DND-41 (cell line): ENCODE data around the gene CACNA1H.
"Not testable (repeated sequence)": the region's sequence is repeated elsewhere in the genome, so short reads cannot be mapped to it uniquely, and the experiment has no call there.

ENCODE experiments used
- ATAC-seq: fragments of 200-7000 bp; cut with Tn5 transposase; 3 replicates; pipeline ENCODE4 v1.9.1; 2021; ENCODE audit warnings: low read depth; ENCODE audit not compliant: insufficient read depth
- DNase-seq: peaks from one replicate; pipeline ENCODE4 v3.0.0-alpha.2; 2020
- H2AFZ ChIP-seq: 2 replicates; pipeline ENCODE4 v1.6.0; 2012; ENCODE audit warnings: low read depth, low read length
- H3K27ac ChIP-seq: 2 replicates; pipeline ENCODE4 v1.5.1; 2012; ENCODE audit warnings: low read length, inconsistent platforms
- H3K27me3 ChIP-seq: fragments of 200-600 bp; sonication (generic); 2 replicates; pipeline ENCODE4 v1.6.0; 2012; ENCODE audit warnings: low read length, mild to moderate bottlenecking, inconsistent platforms; ENCODE audit not compliant: insufficient read depth, poor library complexity
- H3K36me3 ChIP-seq: 2 replicates; pipeline ENCODE4 v1.5.1; 2012; ENCODE audit warnings: low read length, inconsistent platforms; ENCODE audit not compliant: insufficient read depth
- H3K4me1 ChIP-seq: 2 replicates; pipeline ENCODE4 v1.5.1; 2012; ENCODE audit warnings: mild to moderate bottlenecking, low read length; ENCODE audit not compliant: insufficient read depth
- H3K4me2 ChIP-seq: 2 replicates; pipeline ENCODE4 v1.6.0; 2012; ENCODE audit warnings: mild to moderate bottlenecking, moderate library complexity, low read length, inconsistent platforms; ENCODE audit not compliant: insufficient read depth
- H3K4me3 ChIP-seq, 2 experiments: fragments of 200-600 bp in 1 of 2; shearing (Covaris generic) in 1 of 2; 2 replicates each; pipeline ENCODE4 v1.5.1; 2012 to 2016; ENCODE audit warnings: inconsistent platforms in 2 of 2, low read length in 2 of 2, mild to moderate bottlenecking in 2 of 2, low read depth in 1 of 2, moderate library complexity in 1 of 2
- H3K79me2 ChIP-seq: 2 replicates; pipeline ENCODE4 v1.6.0; 2012; ENCODE audit warnings: low read length, inconsistent platforms; ENCODE audit not compliant: insufficient read depth
- H3K9ac ChIP-seq: 2 replicates; pipeline ENCODE4 v1.6.0; 2012; ENCODE audit warnings: low read depth, mild to moderate bottlenecking, inconsistent platforms, low read length, moderate library complexity
- H3K9me3 ChIP-seq: 2 replicates; pipeline ENCODE4 v1.5.1; 2012; ENCODE audit warnings: low read length, moderate library complexity, mild to moderate bottlenecking, inconsistent platforms; ENCODE audit not compliant: insufficient read depth, severe bottlenecking
- H4K20me1 ChIP-seq: 2 replicates; pipeline ENCODE4 v1.6.0; 2012; ENCODE audit warnings: low read length; ENCODE audit not compliant: insufficient read depth
- EZH2 ChIP-seq: IDR thresholded peaks from 3 replicates; pipeline ENCODE4 v1.6.1; 2012; ENCODE audit warnings: borderline replicate concordance, low read depth, mild to moderate bottlenecking, moderate library complexity, low read length, inconsistent platforms; ENCODE audit not compliant: severe bottlenecking
- TF ChIP-seq, protein P1 (sequence below): IDR thresholded peaks from 2 replicates; pipeline ENCODE4 v1.5.1; 2012; ENCODE audit warnings: borderline replicate concordance, low read length, moderate library complexity, mild to moderate bottlenecking; ENCODE audit not compliant: poor library complexity, severe bottlenecking; ENCODE audit errors: extremely low read depth

CACNA1H gene

DNA sequence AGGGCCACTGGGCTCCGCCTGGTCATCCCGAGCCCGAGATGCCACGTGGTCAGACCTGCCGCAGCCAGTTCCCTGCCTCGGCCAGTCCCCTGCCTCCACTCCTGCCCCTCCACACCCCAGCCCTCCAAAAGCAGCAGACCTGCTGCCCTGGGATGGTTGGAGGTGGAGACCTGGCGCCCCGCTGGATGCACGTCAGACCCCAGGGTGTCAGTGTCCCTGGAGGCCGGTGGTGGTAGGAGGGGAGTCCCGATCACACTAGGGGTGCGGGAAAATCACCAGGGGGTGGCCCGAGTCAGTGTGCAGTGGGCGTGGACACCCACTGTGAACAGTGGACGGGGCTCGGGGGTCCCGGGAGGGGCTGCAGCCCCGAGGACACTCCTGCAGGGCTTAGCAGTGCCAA lies 45.3 kb downstream of the CACNA1H start:
- no peak for ATAC-seq
- H4K20me1 ChIP-seq = peaks cover 18% of the 10 kb centered on the region; the same call in 1 of the 2 replicates

DNA sequence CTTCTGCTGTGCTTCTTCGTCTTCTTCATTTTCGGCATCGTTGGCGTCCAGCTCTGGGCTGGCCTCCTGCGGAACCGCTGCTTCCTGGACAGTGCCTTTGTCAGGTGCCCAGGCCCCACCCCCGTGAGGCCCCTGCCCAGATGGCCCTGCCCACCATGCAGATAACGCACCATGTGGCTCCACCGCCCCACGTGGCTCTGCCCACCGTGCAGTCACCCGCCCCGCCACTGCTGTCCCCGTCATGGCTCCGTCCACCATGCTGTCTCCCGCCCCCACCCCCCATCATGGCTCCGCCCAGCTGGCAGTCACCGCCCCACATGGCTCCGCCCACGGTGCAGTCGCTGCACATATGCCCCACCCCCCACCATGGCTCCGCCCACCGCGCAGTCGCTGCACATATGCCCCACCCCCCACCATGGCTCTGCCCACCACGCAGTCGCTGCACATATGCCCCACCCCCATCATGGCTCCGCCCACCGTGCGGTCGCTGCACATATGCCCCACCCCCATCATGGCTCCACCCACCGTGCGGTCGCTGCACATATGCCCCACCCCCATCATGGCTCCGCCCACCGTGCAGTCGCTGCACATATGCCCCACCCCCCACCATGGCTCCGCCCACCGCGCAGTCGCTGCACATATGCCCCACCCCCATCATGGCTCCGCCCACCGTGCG lies 45.9 kb downstream of the CACNA1H start:
- H3K4me2 ChIP-seq, H3K79me2 ChIP-seq, H3K9ac ChIP-seq, DNase-seq, ATAC-seq, H3K4me3 ChIP-seq, H3K4me1 ChIP-seq, H3K9me3 ChIP-seq, H3K36me3 ChIP-seq, H3K27me3 ChIP-seq, H3K27ac ChIP-seq, H2AFZ ChIP-seq: not testable (repeated sequence)
- H4K20me1 ChIP-seq = peaks cover 18% of the 10 kb centered on the region; the same call in 1 of the 2 replicates

More for the DNA sequence above, 45.3 kb downstream of the CACNA1H start:
- no peak for DNase-seq
- no peak overlapping the region for H3K4me3 ChIP-seq
- H3K9me3 ChIP-seq = no peaks in the 10 kb centered on the region
- H3K27ac ChIP-seq = no peak overlapping the region
- no peaks in the 10 kb centered on the region for H3K27me3 ChIP-seq
- no peaks in the 10 kb centered on the region for H3K79me2 ChIP-seq
- no peak overlapping the region for H2AFZ ChIP-seq
- no peak overlapping the region for H3K4me2 ChIP-seq
- H3K36me3 ChIP-seq = no peaks in the 10 kb centered on the region
- no peaks in the 10 kb centered on the region for H3K4me1 ChIP-seq
- TF ChIP-seq EZH2 = no peak
- TF ChIP-seq, protein P1, sequence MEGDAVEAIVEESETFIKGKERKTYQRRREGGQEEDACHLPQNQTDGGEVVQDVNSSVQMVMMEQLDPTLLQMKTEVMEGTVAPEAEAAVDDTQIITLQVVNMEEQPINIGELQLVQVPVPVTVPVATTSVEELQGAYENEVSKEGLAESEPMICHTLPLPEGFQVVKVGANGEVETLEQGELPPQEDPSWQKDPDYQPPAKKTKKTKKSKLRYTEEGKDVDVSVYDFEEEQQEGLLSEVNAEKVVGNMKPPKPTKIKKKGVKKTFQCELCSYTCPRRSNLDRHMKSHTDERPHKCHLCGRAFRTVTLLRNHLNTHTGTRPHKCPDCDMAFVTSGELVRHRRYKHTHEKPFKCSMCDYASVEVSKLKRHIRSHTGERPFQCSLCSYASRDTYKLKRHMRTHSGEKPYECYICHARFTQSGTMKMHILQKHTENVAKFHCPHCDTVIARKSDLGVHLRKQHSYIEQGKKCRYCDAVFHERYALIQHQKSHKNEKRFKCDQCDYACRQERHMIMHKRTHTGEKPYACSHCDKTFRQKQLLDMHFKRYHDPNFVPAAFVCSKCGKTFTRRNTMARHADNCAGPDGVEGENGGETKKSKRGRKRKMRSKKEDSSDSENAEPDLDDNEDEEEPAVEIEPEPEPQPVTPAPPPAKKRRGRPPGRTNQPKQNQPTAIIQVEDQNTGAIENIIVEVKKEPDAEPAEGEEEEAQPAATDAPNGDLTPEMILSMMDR = no peak
- no peak overlapping the region for H3K9ac ChIP-seq

DNA sequence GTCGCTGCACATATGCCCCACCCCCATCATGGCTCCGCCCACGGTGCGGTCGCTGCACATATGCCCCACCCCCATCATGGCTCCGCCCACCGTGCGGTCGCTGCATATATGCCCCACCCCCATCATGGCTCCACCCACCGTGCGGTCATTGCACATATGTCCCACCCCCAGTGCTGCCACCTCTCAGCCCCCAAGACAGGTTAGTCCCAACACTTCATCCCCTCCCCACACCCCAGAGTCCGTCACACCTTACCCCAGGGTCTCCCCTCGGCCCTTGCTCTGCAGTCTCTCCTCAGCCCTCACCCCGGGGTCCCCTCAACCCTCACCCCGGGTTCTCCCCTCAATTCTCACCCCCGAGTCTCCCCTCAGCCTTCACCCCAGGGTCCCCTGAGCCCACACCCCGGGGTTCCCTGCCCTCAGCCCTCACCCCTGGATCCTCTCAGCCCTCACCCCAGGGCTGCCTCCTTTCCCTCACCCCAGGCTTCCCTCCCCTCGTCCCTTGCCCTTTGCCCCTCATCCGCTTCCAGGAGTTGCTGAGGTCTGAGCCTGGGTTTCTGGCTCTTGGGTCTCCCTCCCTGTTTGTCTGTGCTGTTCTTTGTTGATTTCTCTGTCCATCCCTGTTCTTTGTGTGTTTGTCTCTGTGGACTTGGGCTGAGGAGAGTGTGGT lies 46.6 kb downstream of the CACNA1H start:
- H3K9me3 ChIP-seq = no peaks in the 10 kb centered on the region
- H4K20me1 ChIP-seq = peaks cover 13% of the 10 kb centered on the region; the same call in 1 of the 2 replicates
- no peaks in the 10 kb centered on the region for H3K79me2 ChIP-seq
- H3K36me3 ChIP-seq = no peaks in the 10 kb centered on the region
- no peak overlapping the region for H3K9ac ChIP-seq
- no peak for DNase-seq
- H3K27ac ChIP-seq = no peak overlapping the region
- no peak overlapping the region for H3K4me2 ChIP-seq
- no peak overlapping the region for H2AFZ ChIP-seq
- ATAC-seq = no peak; the same call in 2 of the 3 replicates
- H3K4me3 ChIP-seq = no peak overlapping the region
- H3K4me1 ChIP-seq = no peaks in the 10 kb centered on the region
- no peaks in the 10 kb centered on the region for H3K27me3 ChIP-seq
- TF ChIP-seq EZH2 = no peak
- TF ChIP-seq, protein P1 = no peak

DNA sequence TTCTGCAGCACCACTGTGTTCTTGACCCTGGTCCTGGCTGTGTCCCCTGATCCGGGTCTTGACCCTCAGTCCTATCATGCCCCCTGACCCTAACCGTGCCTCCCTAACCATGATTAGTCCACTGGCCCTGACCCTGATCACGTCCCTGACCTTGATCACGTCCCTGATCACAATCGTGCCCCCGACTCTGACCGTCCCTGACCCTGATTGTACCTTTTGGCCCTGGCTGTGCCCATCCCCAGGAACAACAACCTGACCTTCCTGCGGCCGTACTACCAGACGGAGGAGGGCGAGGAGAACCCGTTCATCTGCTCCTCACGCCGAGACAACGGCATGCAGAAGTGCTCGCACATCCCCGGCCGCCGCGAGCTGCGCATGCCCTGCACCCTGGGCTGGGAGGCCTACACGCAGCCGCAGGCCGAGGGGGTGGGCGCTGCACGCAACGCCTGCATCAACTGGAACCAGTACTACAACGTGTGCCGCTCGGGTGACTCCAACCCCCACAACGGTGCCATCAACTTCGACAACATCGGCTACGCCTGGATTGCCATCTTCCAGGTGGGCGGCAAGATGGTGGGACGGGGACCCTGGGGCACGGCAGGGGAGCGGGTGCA lies 47.2 kb downstream of the CACNA1H start:
- DNase-seq (no peak), ATAC-seq (no peak)
- Histone ChIP-seq H3K4me3 (no peak overlapping the region), H2AFZ (no peak overlapping the region), H3K27ac (no peak overlapping the region), H3K9ac (no peak overlapping the region), H3K36me3 (no peaks in the 10 kb centered on the region), H3K27me3 (no peaks in the 10 kb centered on the region), H3K9me3 (no peaks in the 10 kb centered on the region), H3K4me2 (no peak overlapping the region), H3K79me2 (no peaks in the 10 kb centered on the region), H4K20me1 (peaks cover 13% of the 10 kb centered on the region; the same call in 1 of the 2 replicates), H3K4me1 (no peaks in the 10 kb centered on the region)
- TF ChIP-seq EZH2 = no peak
- TF ChIP-seq, protein P1 = no peak
